Activated T-cell treated with anti-CD3 and anti-CD28 coated beads, Interleukin-2, amount 50 U/mL, for 72 hours (primary cell): Measurements from ENCODE around the gene TRIM49B. TPM values are rescaled to one million over a fixed set of nuclear protein-coding genes. Genes with fewer than 3 reads are reported as not detected.
"Not testable (repeated sequence)": the region's sequence is repeated elsewhere in the genome, so short reads cannot be mapped to it uniquely, and the experiment has no call there.

ENCODE experiments used
- ATAC-seq, 2 donors: fragments of 150-1000 bp; cut with Tn5 transposase; replicated peaks in 1 of 2; 2 replicates each; pipeline ENCODE4 v1.10.0; 2021; ENCODE audit warnings: moderate library complexity in 2 of 2, mild to moderate bottlenecking in 1 of 2
- DNase-seq, 2 donors: peaks; one replicate each; pipeline ENCODE4 v3.0.0; 2021 to 2022; ENCODE audit warnings: mixed read lengths in 1 of 2
- H3K27ac Mint-ChIP-seq: one replicate; pipeline ENCODE4 v1.8.0; 2022; ENCODE audit warnings: mild to moderate bottlenecking, moderate library complexity, mixed read lengths
- H3K27me3 Mint-ChIP-seq: one replicate; pipeline ENCODE4 v1.8.0; 2022; ENCODE audit warnings: low read depth, mixed read lengths
- H3K36me3 Mint-ChIP-seq, 2 donors: one replicate each; pipeline ENCODE4 v1.8.0; 2022; ENCODE audit warnings: mixed read lengths in 2 of 2, mild to moderate bottlenecking in 1 of 2; ENCODE audit not compliant: insufficient read depth in 2 of 2
- H3K4me1 Mint-ChIP-seq: one replicate; pipeline ENCODE4 v1.8.0; 2022; ENCODE audit warnings: low read depth, mixed read lengths
- H3K4me3 Mint-ChIP-seq, 2 donors: one replicate each; pipeline ENCODE4 v1.8.0; 2022; ENCODE audit warnings: mild to moderate bottlenecking in 2 of 2, mixed read lengths in 2 of 2, moderate library complexity in 2 of 2
- H3K9me3 Mint-ChIP-seq, 2 donors: one replicate each; pipeline ENCODE4 v1.8.0; 2022; ENCODE audit warnings: mixed read lengths in 2 of 2
- total RNA-seq, 2 donors: library from RNA; stranded (reverse); gene quantifications; one replicate each; pipeline ENCODE4 v1.2.3, GENCODE V29; 2022

Gene TRIM49B
- total RNA-seq: not detected

- DNase-seq, H3K27ac Mint-ChIP-seq, ATAC-seq, H3K27me3 Mint-ChIP-seq, H3K36me3 Mint-ChIP-seq, H3K9me3 Mint-ChIP-seq, H3K4me3 Mint-ChIP-seq, H3K4me1 Mint-ChIP-seq: not testable (repeated sequence)
These were observed at the start of gene TRIM49B for GRCh38 chr11:49028523-49028922. TSS of gene TRIM49B (plus strand) at chr11:49028823. CDS start at chr11:49031600, 2,777 bp downstream.

- H3K27ac Mint-ChIP-seq, H3K4me1 Mint-ChIP-seq, H3K27me3 Mint-ChIP-seq, DNase-seq, H3K4me3 Mint-ChIP-seq, H3K36me3 Mint-ChIP-seq, ATAC-seq, H3K9me3 Mint-ChIP-seq: not testable (repeated sequence)
These were observed 44.8 kb upstream of the TRIM49B start, which contains the start of gene TRIM51G for GRCh38 chr11:48983785-48984184. TSS of gene TRIM51G (minus strand) at chr11:48983885. CDS start at chr11:48981695, 2,190 bp downstream.

GRCh38 chr11:49048229-49048628, 19.6 kb downstream of the TRIM49B start:
- not testable (repeated sequence) for ATAC-seq, H3K27me3 Mint-ChIP-seq, H3K9me3 Mint-ChIP-seq, H3K27ac Mint-ChIP-seq, H3K4me3 Mint-ChIP-seq, H3K4me1 Mint-ChIP-seq, H3K36me3 Mint-ChIP-seq, DNase-seq

GRCh38 chr11:49049821-49050220, 21.2 kb downstream of the TRIM49B start:
- not testable (repeated sequence) for H3K4me3 Mint-ChIP-seq, H3K27me3 Mint-ChIP-seq, H3K9me3 Mint-ChIP-seq

GRCh38 chr11:49059012-49059411, 30.4 kb downstream of the TRIM49B start, which contains the start of gene TRIM64C:
TSS of gene TRIM64C (minus strand) at chr11:49059112. CDS start at chr11:49059112, 0 bp downstream.
- not testable (repeated sequence) for H3K4me1 Mint-ChIP-seq, ATAC-seq, DNase-seq, H3K36me3 Mint-ChIP-seq, H3K27ac Mint-ChIP-seq, H3K27me3 Mint-ChIP-seq, H3K9me3 Mint-ChIP-seq, H3K4me3 Mint-ChIP-seq

More at GRCh38 chr11:49049821-49050220, 21.2 kb downstream of the TRIM49B start:
- not testable (repeated sequence) for H3K36me3 Mint-ChIP-seq, DNase-seq, H3K4me1 Mint-ChIP-seq, H3K27ac Mint-ChIP-seq, ATAC-seq

GRCh38 chr11:49069897-49070296, 41.3 kb downstream of the TRIM49B start:
- H3K4me3 Mint-ChIP-seq, H3K36me3 Mint-ChIP-seq, H3K4me1 Mint-ChIP-seq, H3K27ac Mint-ChIP-seq, H3K9me3 Mint-ChIP-seq, H3K27me3 Mint-ChIP-seq, DNase-seq, ATAC-seq: not testable (repeated sequence)

Other genes with a start within 250 kb of the TRIM49B start
- not detected for gene TRIM51G, start 44.9 kb upstream of the TRIM49B start, total RNA-seq
- gene TRIM64C, start 30.3 kb downstream of the TRIM49B start, total RNA-seq: not detected
- not detected for gene FOLH1, start 179.8 kb downstream of the TRIM49B start, total RNA-seq